HG02623 (cell line): ENCODE results near the gene INPPL1.

Experiments used
- ATAC-seq: cut with Tn5 transposase; IDR thresholded peaks from one replicate; pipeline ENCODE4 v1.9.1; 2021; ENCODE audit warnings: moderate library complexity; ENCODE audit not compliant: unreplicated experiment

Gene INPPL1

DNA sequence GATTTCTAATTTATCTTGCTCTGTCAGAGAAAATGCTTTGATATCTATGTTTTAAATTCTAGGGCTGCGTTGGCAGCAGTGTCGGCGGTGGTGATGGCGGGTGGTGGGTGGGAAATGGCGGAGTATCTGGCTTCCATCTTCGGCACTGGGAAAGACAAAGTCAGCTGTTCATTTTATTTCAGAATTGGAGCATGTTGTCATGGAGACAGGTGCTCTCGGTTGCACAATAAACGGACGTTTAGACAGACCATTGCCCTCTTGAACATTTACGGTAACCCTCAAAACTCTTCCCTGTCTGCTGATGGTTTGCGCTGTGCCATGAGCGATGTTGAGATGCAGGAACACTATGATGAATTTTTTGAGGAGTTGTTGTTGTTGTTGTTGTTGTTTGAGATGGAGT is 55.5 kb downstream of the INPPL1 start:
- ATAC-seq: no peak

- no peak for ATAC-seq
Observed at GRCh38 chr11:72280726-72281315, 56.3 kb downstream of the INPPL1 start.

- ATAC-seq: no peak
Observed at GRCh38 chr11:72283947-72284346, 59.4 kb downstream of the INPPL1 start.

DNA sequence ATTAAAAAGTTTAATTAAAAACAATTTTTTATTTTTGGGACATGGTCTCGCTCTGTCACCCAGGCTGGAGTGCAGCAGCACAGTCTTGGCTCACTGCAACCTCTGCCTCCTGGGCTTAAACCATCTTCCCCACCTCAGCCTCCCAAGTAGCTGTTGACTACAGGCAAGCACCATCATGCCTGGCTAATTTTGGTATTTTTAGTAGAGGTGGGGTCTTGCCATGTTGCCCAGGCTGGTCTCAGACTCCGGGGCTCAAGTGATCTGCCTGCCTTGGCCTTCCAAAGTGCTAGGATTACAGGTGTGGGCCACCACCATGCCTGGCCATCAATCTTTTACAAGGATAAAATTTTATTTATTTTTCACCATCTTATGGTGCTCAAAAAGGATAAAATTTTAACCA is 62.7 kb downstream of the INPPL1 start:
- ATAC-seq: no peak
